ENCODE results near the gene DUSP22. TPM values are rescaled to one million over a fixed set of nuclear protein-coding genes. Genes with fewer than 3 reads are reported as not detected.
A peak's percentile ranks its signal among the peaks of the same experiment; 100 is the strongest.

The DUSP22 gene
- total and polyA plus RNA-seq, 9 of the 15 experiments (the other 6 are each of a cell fraction or from before 2014, with no cell fraction given) = 9.3 to 19.4 (median 11.8) TPM

DNA sequence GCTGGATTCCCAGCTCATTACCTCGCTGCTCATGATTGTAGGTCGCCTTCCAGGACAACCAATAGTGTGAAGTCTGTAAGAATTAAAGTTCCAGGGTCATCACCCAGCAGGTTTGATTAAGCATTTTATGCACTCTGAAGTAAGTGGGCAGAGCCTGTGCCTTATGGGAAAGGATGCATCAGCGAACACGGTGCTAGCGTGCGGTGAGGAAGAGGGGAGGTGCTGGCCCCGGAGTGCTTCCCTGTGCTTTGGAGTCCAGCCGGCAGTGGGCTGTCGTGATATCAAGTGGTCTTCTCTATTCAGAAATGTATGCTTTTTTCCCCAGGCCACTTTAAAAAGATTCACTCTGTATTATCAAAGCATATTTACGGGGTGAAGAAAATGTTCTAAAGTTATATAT lies 16.0 kb downstream of the DUSP22 start:
- POLR2A ChIA-PET = interaction anchor here (1.2 to 1.4 kb wide), 3 partner anchors 11 to 24 kb away, joined by 3 to 4 read pairs (median 3); partner anchors contain the start of gene DUSP22
- H3K79me2 ChIP-seq (ENCODE audit: control insufficient read depth, insufficient read depth, low read length) = no peaks in the 10 kb centered on the region
- no peak overlapping the region for H3K9ac ChIP-seq (ENCODE audit: insufficient read depth in 1 of 2, low read depth in 2 of 2, low read length in 2 of 2)
- H3K9me3 ChIP-seq (replicated peaks; ENCODE audit: control insufficient read depth, insufficient read depth, low read depth, low read length) = no peaks in the 10 kb centered on the region
- in situ Hi-C loops (cut with MboI) (no loop called here), intact Hi-C loops (cut with micrococcal nuclease) (no loop called here)
- TF ChIP-seq ATF3 (IDR thresholded peaks at IDR 0.05) (no peak), ATF3 (CRISPR knock-in tag; conservative IDR thresholded peaks at IDR 0.05) (no peak), ATF2 (CRISPR knock-in tag; IDR thresholded peaks at IDR 0.05) (no peak), SMAD2 (IDR thresholded peaks at IDR 0.05; ENCODE audit: low read depth, low read length) (no peak), PHF8 (IDR thresholded peaks at IDR 0.05; ENCODE audit: borderline replicate concordance, low read length) (0 out of 2 replicates have a peak, but pooled peaks have one; percentile 14), NR2C2 (CRISPR knock-in tag; IDR thresholded peaks at IDR 0.05) (no peak), NR2C2 (tag; IDR thresholded peaks at IDR 0.05) (no peak), MTF1 (CRISPR knock-in tag; IDR thresholded peaks at IDR 0.05; ENCODE audit: borderline replicate concordance) (no peak)
- TF ChIP-seq, protein P1, sequence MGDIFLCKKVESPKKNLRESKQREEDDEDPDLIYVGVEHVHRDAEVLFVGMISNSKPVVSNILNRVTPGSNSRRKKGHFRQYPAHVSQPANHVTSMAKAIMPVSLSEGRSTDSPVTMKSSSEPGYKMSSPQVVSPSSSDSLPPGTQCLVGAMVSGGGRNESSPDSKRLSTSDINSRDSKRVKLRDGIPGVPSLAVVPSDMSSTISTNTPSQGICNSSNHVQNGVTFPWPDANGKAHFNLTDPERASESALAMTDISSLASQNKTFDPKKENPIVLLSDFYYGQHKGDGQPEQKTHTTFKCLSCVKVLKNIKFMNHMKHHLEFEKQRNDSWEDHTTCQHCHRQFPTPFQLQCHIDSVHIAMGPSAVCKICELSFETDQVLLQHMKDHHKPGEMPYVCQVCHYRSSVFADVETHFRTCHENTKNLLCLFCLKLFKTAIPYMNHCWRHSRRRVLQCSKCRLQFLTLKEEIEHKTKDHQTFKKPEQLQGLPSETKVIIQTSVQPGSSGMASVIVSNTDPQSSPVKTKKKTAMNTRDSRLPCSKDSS (IDR thresholded peaks at IDR 0.05; ENCODE audit: low read depth, partially characterized antibody) = no peak
- H3K4me2 ChIP-seq (ENCODE audit: insufficient read depth, low read length) = no peak overlapping the region
- no peaks in the 10 kb centered on the region for H3K36me3 ChIP-seq (ENCODE audit: control insufficient read depth, insufficient read depth, low read length)
- CTCF ChIA-PET (ENCODE audit: low intra/inter-chr PET ratio) = no interaction called here
- WGBS (ENCODE audit: insufficient coverage, low coverage, missing lambda C conversion rate) = 33% methylated on average over 10 of the region's 10 CpGs
- no TSS peak for BruUV-seq (replicated peaks)
- H3K4me3 ChIP-seq = no peak overlapping the region
- peaks cover 9 to 12% of the 10 kb centered on the region in 2 experiments for H3K4me1 ChIP-seq (replicated peaks in 1 of 2; ENCODE audit: control insufficient read depth in 2 of 2, insufficient read depth in 2 of 2, low read length in 2 of 2)
- no peaks in the 10 kb centered on the region; the same call in 1 of the 2 replicates for H4K20me1 ChIP-seq (replicated peaks; ENCODE audit: control insufficient read depth, insufficient read depth, low read length)
- no peak overlapping the region for H3K27ac ChIP-seq (ENCODE audit: extremely low read depth, low read depth, low read length)
- DNase-seq (ENCODE audit: extremely low read depth in 1 of 4, low spot score in 3 of 4) (no peak), FAIRE-seq (no peak), ATAC-seq (no peak)
- H2AFZ ChIP-seq (ENCODE audit: low read depth, low read length) = no peak overlapping the region
- H3K9me1 ChIP-seq (ENCODE audit: control insufficient read depth, insufficient read depth, low read length) = no peaks in the 10 kb centered on the region
- peaks cover 0 to 13% of the 10 kb centered on the region in 2 experiments; a peak in 2 of 5 replicates for H3K27me3 ChIP-seq (ENCODE audit: control insufficient read depth in 2 of 2, insufficient read depth in 2 of 2, low read length in 2 of 2)
